CD8-positive, alpha-beta memory T cell (primary cell): ENCODE data around the gene CEACAM21. TPM values are rescaled to one million over a fixed set of nuclear protein-coding genes. Genes with fewer than 3 reads are reported as not detected.

ENCODE experiments used
- CTCF ChIA-PET: fragments of 350-600 bp; sonication (Branson Sonifier 250); formaldehyde crosslinking; loops from one replicate; lab custom pipeline; 2021; ENCODE audit warnings: antibody characterized with exemption; lab: Charles Lee
- POLR2A ChIA-PET: fragments of 350-600 bp; sonication (Branson Sonifier 250); formaldehyde crosslinking; loops from one replicate; lab custom pipeline; 2021; ENCODE audit warnings: antibody characterized with exemption; lab: Charles Lee
- DNase-seq, 5 donors: peaks; one replicate each; pipeline versions ENCODE4 v3.0.0 to v3.0.0-alpha.2; 2020 to 2022; ENCODE audit warnings: mixed read lengths in 1 of 5
- H3K27ac ChIP-seq: one replicate; pipeline ENCODE4 v1.7.0; 2013; ENCODE audit warnings: low read depth, mild to moderate bottlenecking, low read length, moderate library complexity
- H3K27me3 ChIP-seq: 2 replicates; pipeline ENCODE4 v1.7.0; 2013; ENCODE audit warnings: low read length, mild to moderate bottlenecking; ENCODE audit not compliant: insufficient read depth, poor library complexity, severe bottlenecking
- H3K36me3 ChIP-seq: 2 replicates; pipeline ENCODE4 v1.7.0; 2013; ENCODE audit warnings: mild to moderate bottlenecking, low read length, moderate library complexity; ENCODE audit not compliant: insufficient read depth
- H3K4me1 ChIP-seq: 2 replicates; pipeline ENCODE4 v1.7.0; 2013; ENCODE audit warnings: mild to moderate bottlenecking, low read length, moderate library complexity; ENCODE audit not compliant: insufficient read depth
- H3K4me3 ChIP-seq: 2 replicates; pipeline ENCODE4 v1.7.0; 2013; ENCODE audit warnings: mild to moderate bottlenecking, low read length
- H3K9me3 ChIP-seq: 2 replicates; pipeline ENCODE4 v1.7.0; 2013; ENCODE audit warnings: mild to moderate bottlenecking, low read length
- H3K27ac Mint-ChIP-seq, 8 donors: one replicate each; pipeline ENCODE4 v1.8.0; 2020 to 2021; ENCODE audit warnings: mixed read lengths in 8 of 8, mild to moderate bottlenecking in 6 of 8, inconsistent platforms in 3 of 8, moderate library complexity in 3 of 8
- H3K27me3 Mint-ChIP-seq, 2 donors: one replicate each; pipeline ENCODE4 v1.8.0; 2020 to 2021; ENCODE audit warnings: mixed read lengths in 2 of 2, mild to moderate bottlenecking in 1 of 2, moderate library complexity in 1 of 2
- H3K36me3 Mint-ChIP-seq, 3 donors: one replicate each; pipeline ENCODE4 v1.8.0; 2020 to 2021; ENCODE audit warnings: mixed read lengths in 3 of 3, inconsistent platforms in 1 of 3, mild to moderate bottlenecking in 1 of 3
- H3K4me1 Mint-ChIP-seq, 3 donors: one replicate each; pipeline ENCODE4 v1.8.0; 2020 to 2021; ENCODE audit warnings: mixed read lengths in 3 of 3, inconsistent platforms in 1 of 3, mild to moderate bottlenecking in 1 of 3
- H3K4me3 Mint-ChIP-seq, 7 donors: one replicate each; pipeline ENCODE4 v1.8.0; 2020 to 2021; ENCODE audit warnings: mixed read lengths in 7 of 7, mild to moderate bottlenecking in 6 of 7, moderate library complexity in 4 of 7, inconsistent platforms in 2 of 7
- H3K9me3 Mint-ChIP-seq, 5 donors: one replicate each; pipeline ENCODE4 v1.8.0; 2020 to 2022; ENCODE audit warnings: mixed read lengths in 5 of 5, mild to moderate bottlenecking in 3 of 5, moderate library complexity in 2 of 5, inconsistent platforms in 1 of 5
- polyA plus RNA-seq: library from polyadenylated mRNA; unstranded; fragments of 300-500 nt; fragmentation: Illumina TruSeq; gene quantifications from one replicate; pipeline ENCODE4 v1.2.3, GENCODE V29; 2021
- total RNA-seq, 2 experiments: library from RNA; stranded (reverse); gene quantifications; one replicate each; pipeline ENCODE4 v1.2.3, GENCODE V29; 2021

The CEACAM21 gene
- total and polyA plus RNA-seq, 3 experiments from 2014 or later = 26.8 to 46.6 (median 29.2) TPM

DNA sequence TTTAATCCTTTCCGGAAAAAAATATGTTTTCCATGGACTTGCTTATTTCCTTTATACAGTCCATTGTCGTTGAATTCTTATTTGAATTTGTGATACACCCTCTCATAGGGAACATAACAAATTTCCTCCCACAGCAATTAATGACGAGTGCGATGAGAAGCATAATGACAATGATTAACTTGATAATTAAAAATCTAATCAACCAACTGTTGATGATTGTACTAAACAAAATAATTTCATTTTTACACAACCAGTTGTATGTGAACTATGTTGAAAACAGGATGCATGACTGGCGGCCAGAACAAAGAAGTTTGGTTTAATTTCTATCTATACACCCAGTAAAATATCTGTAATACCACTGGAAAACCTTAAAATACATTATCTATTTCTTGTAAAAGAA, 26.1 kb upstream of the CEACAM21 start:
- H3K9me3 Mint-ChIP-seq = no peaks in the 10 kb centered on the region
- peak overlapping the region; percentile 95 to 100 (median 98) for H3K4me3 Mint-ChIP-seq
- H3K4me1 Mint-ChIP-seq = peaks cover 63 to 73% (median 73%) of the 10 kb centered on the region in 3 donors
- DNase-seq = no peak
- Histone ChIP-seq H3K27me3 (no peaks in the 10 kb centered on the region), H3K36me3 (peaks cover 6% of the 10 kb centered on the region), H3K4me1 (peaks cover 55% of the 10 kb centered on the region), H3K27ac (peak overlapping the region; percentile 66), H3K4me3 (peak overlapping the region; percentile 88), H3K9me3 (no peaks in the 10 kb centered on the region)
- peak overlapping the region; percentile 83 to 98 (median 94) for H3K27ac Mint-ChIP-seq
- peaks cover 18 to 45% (median 31%) of the 10 kb centered on the region in 3 donors for H3K36me3 Mint-ChIP-seq
- ChIA-PET POLR2A (interaction anchor here (1.4 to 2.3 kb wide), 2 partner anchors 10 to 14 kb away, joined by 7 to 14 read pairs; no protein-coding TSS in a partner anchor), CTCF (interaction anchor here (0.8 to 15.7 kb wide), 4 partner anchors 9 to 29 kb away, joined by 3 to 180 read pairs (median 70); no protein-coding TSS in a partner anchor)
- H3K27me3 Mint-ChIP-seq = peaks cover 0 to 3% of the 10 kb centered on the region in 2 donors

DNA sequence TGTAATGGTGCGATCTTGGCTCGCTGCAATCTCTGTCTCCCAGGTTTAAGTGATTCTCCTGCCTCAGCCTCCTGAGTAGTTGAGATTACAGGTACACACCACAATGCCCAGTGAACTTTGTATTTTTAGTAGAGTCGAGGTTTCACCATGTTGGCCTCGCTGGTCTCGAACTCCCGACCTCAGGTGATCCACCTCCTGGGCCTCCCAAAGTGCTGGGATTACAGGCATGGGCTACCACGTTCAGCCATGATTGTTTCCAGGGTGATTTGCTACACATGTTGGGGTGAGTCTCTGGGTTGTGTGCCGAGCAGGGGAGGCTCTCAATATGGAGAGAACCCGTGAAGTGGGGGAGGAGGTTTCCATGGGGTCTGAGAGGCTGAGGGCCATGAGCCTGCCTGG, 24.8 kb upstream of the CEACAM21 start:
- Mint-ChIP-seq H3K9me3 (no peaks in the 10 kb centered on the region), H3K27me3 (peaks cover 0 to 3% of the 10 kb centered on the region in 2 donors), H3K36me3 (peaks cover 24 to 54% (median 31%) of the 10 kb centered on the region in 3 donors), H3K27ac (peak overlapping the region; percentile 88 to 98 (median 94)), H3K4me3 (peak overlapping the region; percentile 95 to 100 (median 98)), H3K4me1 (peaks cover 63 to 73% (median 73%) of the 10 kb centered on the region in 3 donors)
- ChIA-PET CTCF (interaction anchor here (1.8 to 4.9 kb wide), 2 partner anchors 9 to 12 kb away, joined by 4 to 26 read pairs; no protein-coding TSS in a partner anchor), POLR2A (no interaction called here)
- Histone ChIP-seq H3K27ac (peak overlapping the region; percentile 66), H3K4me3 (peak overlapping the region; percentile 88), H3K36me3 (peaks cover 6% of the 10 kb centered on the region), H3K27me3 (no peaks in the 10 kb centered on the region), H3K9me3 (no peaks in the 10 kb centered on the region), H3K4me1 (peaks cover 55% of the 10 kb centered on the region)
- DNase-seq = no peak

DNA sequence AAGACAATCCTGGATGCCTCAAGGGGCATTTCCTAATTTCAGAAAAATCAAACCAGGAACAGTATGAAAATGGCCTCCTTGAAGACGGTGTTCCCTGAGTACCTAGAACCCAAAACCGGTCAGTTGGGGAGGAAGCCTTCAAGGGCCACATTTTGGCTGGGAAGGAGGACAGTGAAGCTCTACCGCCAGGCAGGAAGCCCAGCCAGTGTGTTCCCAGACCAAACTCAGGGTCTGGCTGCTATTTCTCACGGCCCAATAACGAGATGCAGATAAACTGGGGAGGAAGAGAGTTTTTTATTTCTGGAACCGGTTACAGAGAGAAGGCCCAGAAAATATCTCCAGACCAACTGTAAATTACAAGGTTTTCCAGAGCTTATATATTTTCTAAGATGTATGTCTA, 24.3 kb upstream of the CEACAM21 start:
- no peak for DNase-seq
- Histone ChIP-seq H3K36me3 (peaks cover 6% of the 10 kb centered on the region), H3K4me3 (peak overlapping the region; percentile 88), H3K4me1 (peaks cover 55% of the 10 kb centered on the region), H3K27me3 (no peaks in the 10 kb centered on the region), H3K9me3 (no peaks in the 10 kb centered on the region), H3K27ac (peak overlapping the region; percentile 66)
- H3K36me3 Mint-ChIP-seq = peaks cover 26 to 59% (median 31%) of the 10 kb centered on the region in 3 donors
- ChIA-PET CTCF (interaction anchor here (0.8 to 7.8 kb wide), 4 partner anchors 10 to 102 kb away, joined by 3 to 42 read pairs (median 15); no protein-coding TSS in a partner anchor), POLR2A (interaction anchor here (0.7 kb wide), 1 partner anchor 12 kb away, joined by 3 read pairs; no protein-coding TSS in a partner anchor)
- peaks cover 0 to 3% of the 10 kb centered on the region in 2 donors for H3K27me3 Mint-ChIP-seq
- peak overlapping the region; percentile 88 to 98 (median 94) for H3K27ac Mint-ChIP-seq
- no peaks in the 10 kb centered on the region for H3K9me3 Mint-ChIP-seq
- H3K4me3 Mint-ChIP-seq = peak overlapping the region; percentile 95 to 100 (median 98)
- H3K4me1 Mint-ChIP-seq = peaks cover 63 to 73% (median 73%) of the 10 kb centered on the region in 3 donors

DNA sequence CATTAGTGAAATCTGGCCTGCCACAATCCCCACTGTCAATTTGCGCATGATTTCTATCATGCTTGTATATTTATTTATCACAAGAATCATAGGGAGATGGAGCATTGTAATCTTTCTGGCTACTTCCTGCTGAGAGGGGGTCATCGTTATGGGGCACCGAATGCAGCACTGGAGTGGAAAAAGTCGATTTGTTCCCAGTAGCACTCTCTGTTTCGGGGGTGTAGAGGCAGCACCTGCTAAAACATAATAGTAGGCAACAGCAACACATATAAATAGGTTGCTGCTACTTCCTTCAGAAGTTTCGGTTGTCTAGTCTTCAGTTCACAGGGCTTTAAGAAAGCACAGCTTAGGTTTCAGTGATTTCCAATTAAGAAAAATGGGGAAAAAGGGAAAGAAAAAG, 23.4 kb upstream of the CEACAM21 start:
- peaks cover 28 to 67% (median 31%) of the 10 kb centered on the region in 3 donors for H3K36me3 Mint-ChIP-seq
- POLR2A ChIA-PET = no interaction called here
- Histone ChIP-seq H3K27ac (no peak overlapping the region), H3K9me3 (no peaks in the 10 kb centered on the region), H3K4me1 (peaks cover 55% of the 10 kb centered on the region), H3K36me3 (peaks cover 6% of the 10 kb centered on the region), H3K4me3 (peak overlapping the region; percentile 88), H3K27me3 (no peaks in the 10 kb centered on the region)
- CTCF ChIA-PET = interaction anchor here (1.8 to 7.8 kb wide), 3 partner anchors 11 to 17 kb away, joined by 4 to 42 read pairs (median 26); no protein-coding TSS in a partner anchor
- H3K27me3 Mint-ChIP-seq = peaks cover 0 to 3% of the 10 kb centered on the region in 2 donors
- H3K27ac Mint-ChIP-seq = peak overlapping the region; percentile 88 to 98 (median 94)
- H3K4me3 Mint-ChIP-seq = peak overlapping the region; percentile 95 to 100 (median 98)
- DNase-seq = no peak
- no peaks in the 10 kb centered on the region for H3K9me3 Mint-ChIP-seq
- peaks cover 63 to 73% (median 73%) of the 10 kb centered on the region in 3 donors for H3K4me1 Mint-ChIP-seq

DNA sequence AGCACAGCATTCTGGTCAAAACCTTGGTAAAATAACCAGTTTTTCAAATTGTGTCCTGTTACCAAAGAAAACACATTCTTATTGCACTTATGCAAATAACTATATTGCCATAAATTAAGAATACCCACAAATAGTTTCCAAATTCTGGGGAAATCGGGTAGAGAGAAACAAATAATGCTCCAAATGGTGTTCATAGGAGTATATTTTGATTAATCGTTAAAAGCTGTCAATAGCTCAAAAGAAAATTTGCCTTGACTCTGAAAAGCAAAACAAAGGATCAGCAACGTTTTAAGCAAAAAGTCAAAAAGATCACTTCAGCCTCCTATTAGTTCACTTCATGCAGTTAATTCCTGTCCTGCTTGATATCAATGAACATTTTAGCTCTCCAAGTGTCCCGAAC, 22.2 kb upstream of the CEACAM21 start:
- Mint-ChIP-seq H3K9me3 (no peaks in the 10 kb centered on the region), H3K4me1 (peaks cover 67 to 76% (median 74%) of the 10 kb centered on the region in 3 donors), H3K27ac (peak overlapping the region; percentile 39 to 98 (median 92)), H3K4me3 (peak overlapping the region; percentile 74 to 100 (median 98)), H3K27me3 (peaks cover 0 to 3% of the 10 kb centered on the region in 2 donors), H3K36me3 (peaks cover 30 to 75% (median 31%) of the 10 kb centered on the region in 3 donors)
- CTCF ChIA-PET = interaction anchor here (1.0 to 11.4 kb wide), 4 partner anchors 9 to 105 kb away, joined by 3 to 180 read pairs (median 34); no protein-coding TSS in a partner anchor
- no peak for DNase-seq
- Histone ChIP-seq H3K4me1 (peaks cover 56% of the 10 kb centered on the region), H3K36me3 (peaks cover 6% of the 10 kb centered on the region), H3K9me3 (no peaks in the 10 kb centered on the region), H3K27ac (no peak overlapping the region), H3K27me3 (no peaks in the 10 kb centered on the region), H3K4me3 (peak overlapping the region; percentile 88)
- POLR2A ChIA-PET = interaction anchor here (1.7 kb wide), 1 partner anchor 23 kb away, joined by 9 read pairs; no protein-coding TSS in a partner anchor

DNA sequence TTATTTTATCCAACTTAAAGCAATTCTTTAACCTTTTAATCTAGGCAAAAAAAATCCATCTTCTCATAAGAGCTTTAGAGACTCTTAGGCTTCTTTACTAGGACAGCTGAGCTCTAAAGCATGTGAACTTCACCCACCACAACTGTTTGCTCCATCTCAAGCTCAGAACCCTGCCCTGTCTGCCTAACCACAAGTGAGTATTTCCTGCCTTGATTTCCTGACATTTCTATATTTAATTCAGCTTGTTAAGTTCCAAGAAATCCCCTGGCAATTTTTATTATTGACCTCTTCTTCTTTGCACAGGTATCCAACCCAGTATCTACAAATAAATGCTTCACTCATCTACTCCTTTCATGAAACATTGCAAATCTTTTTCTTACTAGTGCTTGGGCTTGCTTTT, 21.1 kb upstream of the CEACAM21 start:
- peaks cover 0 to 1% of the 10 kb centered on the region in 2 donors for H3K27me3 Mint-ChIP-seq
- peak overlapping the region; percentile 9 to 96 (median 75) for H3K27ac Mint-ChIP-seq
- H3K36me3 Mint-ChIP-seq = peaks cover 29 to 77% (median 32%) of the 10 kb centered on the region in 3 donors
- Histone ChIP-seq H3K27me3 (no peaks in the 10 kb centered on the region), H3K9me3 (no peaks in the 10 kb centered on the region), H3K4me3 (peak overlapping the region; percentile 44), H3K27ac (no peak overlapping the region), H3K36me3 (peaks cover 6% of the 10 kb centered on the region), H3K4me1 (peaks cover 64% of the 10 kb centered on the region)
- POLR2A ChIA-PET = interaction anchor here (0.6 to 1.7 kb wide), 7 partner anchors 8 to 350 kb away, joined by 3 to 13 read pairs (median 6); no protein-coding TSS in a partner anchor
- peak overlapping the region; percentile 63 to 100 (median 98) for H3K4me3 Mint-ChIP-seq
- CTCF ChIA-PET = interaction anchor here (0.7 to 11.4 kb wide), 7 partner anchors 8 to 106 kb away, joined by 4 to 180 read pairs (median 5); partner anchors contain the start of gene CEACAM21
- no peaks in the 10 kb centered on the region for H3K9me3 Mint-ChIP-seq
- peaks cover 73 to 82% (median 77%) of the 10 kb centered on the region in 3 donors for H3K4me1 Mint-ChIP-seq
- peak in 4 of 5 donors; percentile 21 to 75 (median 59) for DNase-seq

DNA sequence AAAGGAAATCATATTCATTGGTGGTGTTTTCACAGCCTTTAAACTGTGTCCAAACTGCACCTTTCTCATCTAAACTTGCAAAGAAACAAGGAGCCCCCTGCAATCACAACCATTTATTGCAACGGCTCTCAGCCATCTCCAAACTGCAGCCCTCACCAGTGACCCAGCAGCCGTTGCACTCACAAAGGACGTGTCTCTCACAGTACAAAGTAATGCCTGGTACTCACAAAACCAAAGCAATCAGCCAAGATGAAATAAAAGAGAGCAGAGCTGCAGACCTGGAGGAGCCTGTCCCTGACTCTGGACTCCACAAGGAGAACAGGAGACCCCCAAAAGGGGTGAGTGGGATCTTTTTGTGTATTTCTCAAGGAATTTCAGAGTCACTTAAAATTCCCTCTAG, 20.2 kb upstream of the CEACAM21 start:
- CTCF ChIA-PET = interaction anchor here (0.9 to 11.4 kb wide), 6 partner anchors 7 to 107 kb away, joined by 3 to 180 read pairs (median 16); partner anchors contain the start of gene CEACAM21
- no peak for DNase-seq

More for the DNA sequence above, 20.2 kb upstream of the CEACAM21 start:
- POLR2A ChIA-PET = interaction anchor here (0.6 to 1.4 kb wide), 3 partner anchors 13 to 351 kb away, joined by 5 to 13 read pairs (median 6); no protein-coding TSS in a partner anchor
- Mint-ChIP-seq H3K27me3 (peaks cover 0 to 1% of the 10 kb centered on the region in 2 donors), H3K9me3 (no peaks in the 10 kb centered on the region), H3K27ac (peak overlapping the region; percentile 40 to 96 (median 75)), H3K4me1 (peaks cover 82 to 90% (median 86%) of the 10 kb centered on the region in 3 donors), H3K4me3 (peak overlapping the region; percentile 63 to 100 (median 98)), H3K36me3 (peaks cover 24 to 78% (median 31%) of the 10 kb centered on the region in 3 donors)
- Histone ChIP-seq H3K36me3 (peaks cover 12% of the 10 kb centered on the region), H3K27ac (no peak overlapping the region), H3K4me1 (peaks cover 73% of the 10 kb centered on the region), H3K4me3 (peak overlapping the region; percentile 44), H3K27me3 (no peaks in the 10 kb centered on the region), H3K9me3 (no peaks in the 10 kb centered on the region)
